ENCODE results near the gene HECA.
"Not testable (repeated sequence)": the region's sequence is repeated elsewhere in the genome, so short reads cannot be mapped to it uniquely, and the experiment has no call there.

The HECA gene

GRCh38 chr6:139140854-139141253 lies 6.0 kb downstream of the HECA start:
- H3K4me3 ChIP-seq (ENCODE audit: low read depth in 1 of 2, low read length in 2 of 2); H3K9me3 ChIP-seq (ENCODE audit: low read length); H3K36me3 ChIP-seq (ENCODE audit: insufficient read depth, low read length); H3K27me3 ChIP-seq (ENCODE audit: control insufficient read depth in 1 of 2, insufficient read depth in 2 of 2, low read length in 2 of 2); H3K9ac ChIP-seq (ENCODE audit: low read length); H3K27ac ChIP-seq (ENCODE audit: low read depth, low read length): not testable (repeated sequence)
- H3K4me1 ChIP-seq (ENCODE audit: insufficient read depth, low read length): peaks cover 23% of the 10 kb centered on the region

GRCh38 chr6:139142262-139142661 lies 7.4 kb downstream of the HECA start:
- H3K9me3 ChIP-seq (ENCODE audit: low read length): no peaks in the 10 kb centered on the region

GRCh38 chr6:139143111-139143510 lies 8.2 kb downstream of the HECA start:
- H3K36me3 ChIP-seq (ENCODE audit: insufficient read depth, low read length): no peaks in the 10 kb centered on the region
- H3K4me1 ChIP-seq (ENCODE audit: insufficient read depth, low read length): peaks cover 13% of the 10 kb centered on the region
- H3K4me3 ChIP-seq (ENCODE audit: low read depth in 1 of 2, low read length in 2 of 2): no peak overlapping the region
- no peak overlapping the region for H3K27ac ChIP-seq (ENCODE audit: low read depth, low read length)
- no peaks in the 10 kb centered on the region for H3K27me3 ChIP-seq (ENCODE audit: control insufficient read depth in 1 of 2, insufficient read depth in 2 of 2, low read length in 2 of 2)
- no peaks in the 10 kb centered on the region for H3K9me3 ChIP-seq (ENCODE audit: low read length)
- H3K9ac ChIP-seq (ENCODE audit: low read length): no peak overlapping the region

More at GRCh38 chr6:139142262-139142661, 7.4 kb downstream of the HECA start:
- Histone ChIP-seq H3K4me3 (ENCODE audit: low read depth in 1 of 2, low read length in 2 of 2) (no peak overlapping the region), H3K36me3 (ENCODE audit: insufficient read depth, low read length) (no peaks in the 10 kb centered on the region), H3K4me1 (ENCODE audit: insufficient read depth, low read length) (peaks cover 19% of the 10 kb centered on the region), H3K27ac (ENCODE audit: low read depth, low read length) (no peak overlapping the region), H3K9ac (ENCODE audit: low read length) (no peak overlapping the region), H3K27me3 (ENCODE audit: control insufficient read depth in 1 of 2, insufficient read depth in 2 of 2, low read length in 2 of 2) (no peaks in the 10 kb centered on the region)

- Histone ChIP-seq H3K27ac (ENCODE audit: low read depth, low read length) (no peak overlapping the region), H3K9ac (ENCODE audit: low read length) (no peak overlapping the region), H3K27me3 (ENCODE audit: control insufficient read depth in 1 of 2, insufficient read depth in 2 of 2, low read length in 2 of 2) (no peaks in the 10 kb centered on the region), H3K4me3 (ENCODE audit: low read depth in 1 of 2, low read length in 2 of 2) (no peak overlapping the region), H3K9me3 (ENCODE audit: low read length) (no peaks in the 10 kb centered on the region), H3K36me3 (ENCODE audit: insufficient read depth, low read length) (no peaks in the 10 kb centered on the region), H3K4me1 (ENCODE audit: insufficient read depth, low read length) (peaks cover 19% of the 10 kb centered on the region)
These were observed 9.7 kb downstream of the HECA start for GRCh38 chr6:139144490-139145085.

GRCh38 chr6:139145661-139146060 lies 10.8 kb downstream of the HECA start:
- no peaks in the 10 kb centered on the region for H3K9me3 ChIP-seq (ENCODE audit: low read length)
- no peak overlapping the region for H3K9ac ChIP-seq (ENCODE audit: low read length)
- no peaks in the 10 kb centered on the region for H3K27me3 ChIP-seq (ENCODE audit: control insufficient read depth in 1 of 2, insufficient read depth in 2 of 2, low read length in 2 of 2)
- no peaks in the 10 kb centered on the region for H3K36me3 ChIP-seq (ENCODE audit: insufficient read depth, low read length)
- peaks cover 21% of the 10 kb centered on the region for H3K4me1 ChIP-seq (ENCODE audit: insufficient read depth, low read length)
- H3K4me3 ChIP-seq (ENCODE audit: low read depth in 1 of 2, low read length in 2 of 2): no peak overlapping the region
- H3K27ac ChIP-seq (ENCODE audit: low read depth, low read length): no peak overlapping the region

- H3K27me3 ChIP-seq (ENCODE audit: control insufficient read depth in 1 of 2, insufficient read depth in 2 of 2, low read length in 2 of 2): no peaks in the 10 kb centered on the region
- no peaks in the 10 kb centered on the region for H3K9me3 ChIP-seq (ENCODE audit: low read length)
- no peak overlapping the region for H3K4me3 ChIP-seq (ENCODE audit: low read depth in 1 of 2, low read length in 2 of 2)
- peaks cover 21% of the 10 kb centered on the region for H3K4me1 ChIP-seq (ENCODE audit: insufficient read depth, low read length)
- H3K36me3 ChIP-seq (ENCODE audit: insufficient read depth, low read length): no peaks in the 10 kb centered on the region
- no peak overlapping the region for H3K27ac ChIP-seq (ENCODE audit: low read depth, low read length)
- H3K9ac ChIP-seq (ENCODE audit: low read length): no peak overlapping the region
These were observed 11.4 kb downstream of the HECA start for GRCh38 chr6:139146317-139146726.

- Histone ChIP-seq H3K27me3 (ENCODE audit: control insufficient read depth in 1 of 2, insufficient read depth in 2 of 2, low read length in 2 of 2) (no peaks in the 10 kb centered on the region), H3K27ac (ENCODE audit: low read depth, low read length) (no peak overlapping the region), H3K4me1 (ENCODE audit: insufficient read depth, low read length) (peaks cover 31% of the 10 kb centered on the region), H3K9ac (ENCODE audit: low read length) (no peak overlapping the region), H3K4me3 (ENCODE audit: low read depth in 1 of 2, low read length in 2 of 2) (no peak overlapping the region), H3K36me3 (ENCODE audit: insufficient read depth, low read length) (no peaks in the 10 kb centered on the region), H3K9me3 (ENCODE audit: low read length) (no peaks in the 10 kb centered on the region)
These were observed 12.7 kb downstream of the HECA start for GRCh38 chr6:139147628-139148027.

- Histone ChIP-seq H3K36me3 (ENCODE audit: insufficient read depth, low read length) (no peaks in the 10 kb centered on the region), H3K9ac (ENCODE audit: low read length) (no peak overlapping the region), H3K27me3 (ENCODE audit: control insufficient read depth in 1 of 2, insufficient read depth in 2 of 2, low read length in 2 of 2) (no peaks in the 10 kb centered on the region), H3K4me1 (ENCODE audit: insufficient read depth, low read length) (peaks cover 31% of the 10 kb centered on the region), H3K27ac (ENCODE audit: low read depth, low read length) (no peak overlapping the region), H3K9me3 (ENCODE audit: low read length) (no peaks in the 10 kb centered on the region), H3K4me3 (ENCODE audit: low read depth in 1 of 2, low read length in 2 of 2) (no peak overlapping the region)
These were observed 13.8 kb downstream of the HECA start for GRCh38 chr6:139148557-139149235.

GRCh38 chr6:139149383-139149782 lies 14.5 kb downstream of the HECA start:
- H3K4me3 ChIP-seq (ENCODE audit: low read depth in 1 of 2, low read length in 2 of 2): no peak overlapping the region
- no peaks in the 10 kb centered on the region for H3K27me3 ChIP-seq (ENCODE audit: control insufficient read depth in 1 of 2, insufficient read depth in 2 of 2, low read length in 2 of 2)
- H3K36me3 ChIP-seq (ENCODE audit: insufficient read depth, low read length): no peaks in the 10 kb centered on the region
- peaks cover 25% of the 10 kb centered on the region for H3K4me1 ChIP-seq (ENCODE audit: insufficient read depth, low read length)
- no peak overlapping the region for H3K27ac ChIP-seq (ENCODE audit: low read depth, low read length)
- no peaks in the 10 kb centered on the region for H3K9me3 ChIP-seq (ENCODE audit: low read length)
- H3K9ac ChIP-seq (ENCODE audit: low read length): no peak overlapping the region

- Histone ChIP-seq H3K36me3 (ENCODE audit: insufficient read depth, low read length) (no peaks in the 10 kb centered on the region), H3K4me1 (ENCODE audit: insufficient read depth, low read length) (peaks cover 31% of the 10 kb centered on the region), H3K27ac (ENCODE audit: low read depth, low read length) (no peak overlapping the region), H3K4me3 (ENCODE audit: low read depth in 1 of 2, low read length in 2 of 2) (no peak overlapping the region), H3K9me3 (ENCODE audit: low read length) (no peaks in the 10 kb centered on the region), H3K27me3 (ENCODE audit: control insufficient read depth in 1 of 2, insufficient read depth in 2 of 2, low read length in 2 of 2) (no peaks in the 10 kb centered on the region), H3K9ac (ENCODE audit: low read length) (no peak overlapping the region)
These were observed 16.0 kb downstream of the HECA start for GRCh38 chr6:139150920-139151319.

GRCh38 chr6:139151425-139152087 lies 16.7 kb downstream of the HECA start:
- Histone ChIP-seq H3K27me3 (ENCODE audit: control insufficient read depth in 1 of 2, insufficient read depth in 2 of 2, low read length in 2 of 2) (no peaks in the 10 kb centered on the region), H3K4me1 (ENCODE audit: insufficient read depth, low read length) (peaks cover 36% of the 10 kb centered on the region), H3K27ac (ENCODE audit: low read depth, low read length) (no peak overlapping the region)

More at GRCh38 chr6:139151425-139152087, 16.7 kb downstream of the HECA start:
- no peaks in the 10 kb centered on the region for H3K9me3 ChIP-seq (ENCODE audit: low read length)
- H3K36me3 ChIP-seq (ENCODE audit: insufficient read depth, low read length): no peaks in the 10 kb centered on the region
- H3K4me3 ChIP-seq (ENCODE audit: low read depth in 1 of 2, low read length in 2 of 2): no peak overlapping the region
- no peak overlapping the region for H3K9ac ChIP-seq (ENCODE audit: low read length)

All from muscle layer of colon (tissue), 2 donors.